ENCODE data around the gene PIK3R6. TPM values are rescaled to one million over a fixed set of nuclear protein-coding genes. Genes with fewer than 3 reads are reported as not detected.
A peak's percentile ranks its signal among the peaks of the same experiment; 100 is the strongest.

The PIK3R6 gene
- total RNA-seq, 2 donors from 2014 or later = 2.1 to 2.5 TPM

GRCh38 chr17:8894202-8894671 is 26.8 kb upstream of the PIK3R6 start:
- Histone ChIP-seq H3K27ac (ENCODE audit: low read depth, low read length) (no peak overlapping the region), H3K4me1 (ENCODE audit: control insufficient read depth, insufficient read depth, low read length) (peaks cover 13% of the 10 kb centered on the region), H3K4me3 (ENCODE audit: low read length) (no peak overlapping the region), H3K9me3 (ENCODE audit: control insufficient read depth, low read length) (no peaks in the 10 kb centered on the region), H3K27me3 (ENCODE audit: control insufficient read depth, insufficient read depth, low read length, poor library complexity, severe bottlenecking) (no peaks in the 10 kb centered on the region), H3K36me3 (ENCODE audit: control insufficient read depth, insufficient read depth, low read length) (no peaks in the 10 kb centered on the region), H3K9ac (ENCODE audit: extremely low read depth, low read length, poor library complexity, severe bottlenecking) (no peak overlapping the region)
- peak; percentile 86 for DNase-seq
- Mint-ChIP-seq H3K4me3 (peak overlapping the region; percentile 1), H3K27me3 (ENCODE audit: insufficient read depth) (peaks cover 16% of the 10 kb centered on the region), H3K27ac (peak overlapping the region; percentile 84), H3K36me3 (ENCODE audit: low read depth) (no peaks in the 10 kb centered on the region), H3K4me1 (peaks cover 29% of the 10 kb centered on the region), H3K9me3 (no peaks in the 10 kb centered on the region)
- WGBS, 2 experiments (ENCODE audit: insufficient coverage in 1 of 2, insufficient read length in 1 of 2) = 27 to 55% methylated on average over 12 to 17 of the region's 17 CpGs
- TF ChIP-seq, protein P1, sequence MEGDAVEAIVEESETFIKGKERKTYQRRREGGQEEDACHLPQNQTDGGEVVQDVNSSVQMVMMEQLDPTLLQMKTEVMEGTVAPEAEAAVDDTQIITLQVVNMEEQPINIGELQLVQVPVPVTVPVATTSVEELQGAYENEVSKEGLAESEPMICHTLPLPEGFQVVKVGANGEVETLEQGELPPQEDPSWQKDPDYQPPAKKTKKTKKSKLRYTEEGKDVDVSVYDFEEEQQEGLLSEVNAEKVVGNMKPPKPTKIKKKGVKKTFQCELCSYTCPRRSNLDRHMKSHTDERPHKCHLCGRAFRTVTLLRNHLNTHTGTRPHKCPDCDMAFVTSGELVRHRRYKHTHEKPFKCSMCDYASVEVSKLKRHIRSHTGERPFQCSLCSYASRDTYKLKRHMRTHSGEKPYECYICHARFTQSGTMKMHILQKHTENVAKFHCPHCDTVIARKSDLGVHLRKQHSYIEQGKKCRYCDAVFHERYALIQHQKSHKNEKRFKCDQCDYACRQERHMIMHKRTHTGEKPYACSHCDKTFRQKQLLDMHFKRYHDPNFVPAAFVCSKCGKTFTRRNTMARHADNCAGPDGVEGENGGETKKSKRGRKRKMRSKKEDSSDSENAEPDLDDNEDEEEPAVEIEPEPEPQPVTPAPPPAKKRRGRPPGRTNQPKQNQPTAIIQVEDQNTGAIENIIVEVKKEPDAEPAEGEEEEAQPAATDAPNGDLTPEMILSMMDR (conservative IDR thresholded peaks at IDR 0.05) = no peak

DNA sequence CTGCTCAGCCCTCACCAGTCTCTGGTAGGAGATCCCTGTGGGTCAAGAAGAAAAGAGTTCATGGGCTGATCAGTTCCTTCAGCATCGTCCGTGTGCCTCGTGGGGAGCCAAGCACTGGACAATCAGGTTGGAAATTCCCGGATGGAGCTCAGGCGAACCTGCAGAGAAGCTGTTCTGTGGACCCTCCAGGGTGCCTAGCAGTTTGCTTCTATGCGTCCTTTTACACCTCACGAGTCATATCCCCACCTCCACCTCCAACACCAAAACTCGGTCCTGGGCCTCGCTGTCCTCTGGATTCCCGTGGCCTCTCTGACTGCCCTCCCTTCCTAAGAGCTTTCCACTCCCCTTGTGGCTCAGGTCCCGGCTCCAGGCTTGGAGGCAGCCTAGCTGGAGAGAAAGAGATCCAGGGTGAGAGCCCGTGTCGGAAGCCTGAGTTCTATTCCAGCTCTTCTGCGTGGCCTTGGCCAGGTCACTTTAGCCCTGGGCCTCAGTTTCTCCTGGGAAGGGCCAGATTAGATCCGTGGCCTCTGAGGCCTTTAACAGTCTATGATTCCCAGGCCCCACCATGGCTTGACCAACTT is 26.2 kb upstream of the PIK3R6 start:
- H3K4me3 ChIP-seq (ENCODE audit: low read length) = no peak overlapping the region
- H3K27ac ChIP-seq (ENCODE audit: low read depth, low read length) = no peak overlapping the region
- no peaks in the 10 kb centered on the region for H3K36me3 ChIP-seq (ENCODE audit: control insufficient read depth, insufficient read depth, low read length)
- TF ChIP-seq, protein P1 (conservative IDR thresholded peaks at IDR 0.05) = no peak
- no peaks in the 10 kb centered on the region for H3K27me3 ChIP-seq (ENCODE audit: control insufficient read depth, insufficient read depth, low read length, poor library complexity, severe bottlenecking)
- Mint-ChIP-seq H3K27me3 (ENCODE audit: insufficient read depth) (peaks cover 16% of the 10 kb centered on the region), H3K27ac (no peak overlapping the region), H3K4me3 (no peak overlapping the region), H3K4me1 (peaks cover 29% of the 10 kb centered on the region), H3K36me3 (ENCODE audit: low read depth) (no peaks in the 10 kb centered on the region), H3K9me3 (no peaks in the 10 kb centered on the region)
- WGBS, 2 experiments (ENCODE audit: insufficient coverage in 1 of 2, insufficient read length in 1 of 2) = 79 to 82% methylated on average over 10 to 15 of the region's 15 CpGs
- DNase-seq = peak; percentile 70
- peaks cover 13% of the 10 kb centered on the region for H3K4me1 ChIP-seq (ENCODE audit: control insufficient read depth, insufficient read depth, low read length)
- H3K9ac ChIP-seq (ENCODE audit: extremely low read depth, low read length, poor library complexity, severe bottlenecking) = no peak overlapping the region
- H3K9me3 ChIP-seq (ENCODE audit: control insufficient read depth, low read length) = no peaks in the 10 kb centered on the region

DNA sequence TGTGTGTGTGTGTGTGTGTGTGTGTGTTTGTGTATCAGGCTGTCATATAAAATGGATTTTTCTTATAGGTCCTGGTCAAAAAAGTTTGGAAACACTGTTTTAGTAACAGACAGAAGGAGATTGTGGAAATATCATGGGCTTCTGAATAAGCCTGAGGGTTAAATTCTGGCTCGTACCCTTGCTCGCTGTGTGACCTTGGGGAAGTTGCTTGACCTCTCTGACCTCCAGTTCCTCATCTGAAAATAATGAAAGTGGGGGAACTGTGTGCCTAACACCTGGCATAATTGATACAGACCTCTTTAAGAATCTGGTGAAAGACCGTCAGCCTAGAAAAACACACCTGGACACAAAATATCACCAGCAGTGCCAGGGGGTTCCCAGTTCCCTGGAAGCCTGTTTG is 25.6 kb upstream of the PIK3R6 start:
- no peak overlapping the region for H3K4me3 Mint-ChIP-seq
- H3K36me3 Mint-ChIP-seq (ENCODE audit: low read depth) = no peaks in the 10 kb centered on the region
- TF ChIP-seq, protein P1 (conservative IDR thresholded peaks at IDR 0.05) = no peak
- no peak overlapping the region for H3K27ac Mint-ChIP-seq
- Histone ChIP-seq H3K27ac (ENCODE audit: low read depth, low read length) (no peak overlapping the region), H3K27me3 (ENCODE audit: control insufficient read depth, insufficient read depth, low read length, poor library complexity, severe bottlenecking) (no peaks in the 10 kb centered on the region), H3K4me3 (ENCODE audit: low read length) (no peak overlapping the region), H3K36me3 (ENCODE audit: control insufficient read depth, insufficient read depth, low read length) (no peaks in the 10 kb centered on the region), H3K9ac (ENCODE audit: extremely low read depth, low read length, poor library complexity, severe bottlenecking) (no peak overlapping the region), H3K4me1 (ENCODE audit: control insufficient read depth, insufficient read depth, low read length) (peaks cover 13% of the 10 kb centered on the region), H3K9me3 (ENCODE audit: control insufficient read depth, low read length) (no peaks in the 10 kb centered on the region)
- 93 to 100% methylated on average over 3 of the region's 3 CpGs for WGBS, 2 experiments (ENCODE audit: insufficient coverage in 1 of 2, insufficient read length in 1 of 2)
- DNase-seq = no peak
- no peaks in the 10 kb centered on the region for H3K9me3 Mint-ChIP-seq
- H3K4me1 Mint-ChIP-seq = peaks cover 29% of the 10 kb centered on the region
- H3K27me3 Mint-ChIP-seq (ENCODE audit: insufficient read depth) = peaks cover 16% of the 10 kb centered on the region
